Stimulated activated CD4-positive, alpha-beta T cell treated with anti-CD3 and anti-CD28 coated beads, Interleukin-12 subunit alpha, Interleukin-12 subunit beta, amount 100 ng/mL, for 4 hours (primary cell): ENCODE results near the gene UBE2L3.
A peak's percentile ranks its signal among the peaks of the same experiment; 100 is the strongest.

Experiments
- DNase-seq: peaks from one replicate; pipeline ENCODE4 v3.0.0-alpha.2; 2020

Gene UBE2L3

DNA sequence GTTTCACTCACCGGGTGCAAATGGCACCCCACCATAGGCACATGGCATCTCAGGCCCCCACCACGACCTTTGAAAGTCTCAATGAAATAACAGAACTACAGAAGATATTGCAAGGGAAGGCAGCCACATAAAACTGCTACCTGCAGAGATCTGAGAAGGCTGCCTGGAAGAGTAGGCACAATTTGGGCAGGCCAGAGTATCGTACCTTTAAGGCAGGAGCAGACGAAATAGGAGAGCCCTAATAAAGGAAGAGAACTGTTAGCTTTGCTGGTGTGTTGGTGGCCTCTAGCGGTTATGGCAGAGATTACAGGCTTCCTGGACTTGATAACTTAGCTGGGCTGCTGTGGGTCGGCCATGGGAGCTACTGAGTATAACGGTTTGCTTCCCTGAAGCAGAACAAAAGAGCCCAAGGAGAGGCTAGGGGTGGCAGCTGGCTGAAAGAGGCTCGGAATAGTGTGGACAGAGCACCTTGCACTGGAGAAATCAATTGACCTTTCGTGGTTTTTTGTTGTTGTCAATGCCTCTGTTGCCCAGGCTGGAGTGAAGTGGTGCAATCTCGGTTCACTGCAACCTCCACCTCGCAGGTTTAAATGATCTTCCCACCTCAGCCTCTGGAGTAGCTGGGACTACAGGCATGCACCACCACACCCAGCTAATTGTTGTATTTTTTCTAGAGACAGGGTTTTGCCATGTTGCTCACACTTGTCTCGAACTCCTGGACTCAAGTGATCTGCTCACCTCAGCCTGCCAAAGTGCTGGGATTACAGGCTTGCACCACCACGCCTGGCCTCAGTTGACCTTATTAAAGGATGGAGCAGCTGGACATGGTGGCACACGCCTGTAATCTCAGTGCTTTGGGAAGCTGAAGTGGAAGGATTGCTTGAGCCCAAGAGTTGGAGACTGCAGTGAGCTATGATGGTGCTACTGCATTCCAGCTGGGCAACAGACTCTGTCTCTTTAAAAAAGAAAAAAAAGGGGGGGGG, 79.4 kb downstream of the UBE2L3 start:
- peak; percentile 64 for DNase-seq

DNA sequence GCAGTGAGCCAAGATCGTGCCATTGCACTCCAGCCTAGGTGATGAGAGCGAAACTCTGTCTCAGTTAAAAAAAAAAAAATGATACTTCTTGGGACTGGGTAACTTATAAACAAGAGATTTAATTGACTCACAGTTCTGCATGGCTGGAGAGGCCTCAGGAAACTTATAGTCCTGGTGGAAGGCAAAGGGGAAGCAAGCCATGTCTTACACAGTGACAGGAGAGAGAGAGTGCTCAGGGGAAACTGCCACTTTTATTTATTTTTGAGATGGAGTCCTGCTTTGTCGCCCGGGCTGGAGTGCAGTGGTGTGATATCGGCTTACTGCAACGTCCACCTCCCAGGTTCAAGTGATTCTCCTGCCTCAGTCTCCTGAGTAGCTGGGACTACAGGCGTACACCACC, 82.8 kb downstream of the UBE2L3 start:
- DNase-seq = no peak

DNA sequence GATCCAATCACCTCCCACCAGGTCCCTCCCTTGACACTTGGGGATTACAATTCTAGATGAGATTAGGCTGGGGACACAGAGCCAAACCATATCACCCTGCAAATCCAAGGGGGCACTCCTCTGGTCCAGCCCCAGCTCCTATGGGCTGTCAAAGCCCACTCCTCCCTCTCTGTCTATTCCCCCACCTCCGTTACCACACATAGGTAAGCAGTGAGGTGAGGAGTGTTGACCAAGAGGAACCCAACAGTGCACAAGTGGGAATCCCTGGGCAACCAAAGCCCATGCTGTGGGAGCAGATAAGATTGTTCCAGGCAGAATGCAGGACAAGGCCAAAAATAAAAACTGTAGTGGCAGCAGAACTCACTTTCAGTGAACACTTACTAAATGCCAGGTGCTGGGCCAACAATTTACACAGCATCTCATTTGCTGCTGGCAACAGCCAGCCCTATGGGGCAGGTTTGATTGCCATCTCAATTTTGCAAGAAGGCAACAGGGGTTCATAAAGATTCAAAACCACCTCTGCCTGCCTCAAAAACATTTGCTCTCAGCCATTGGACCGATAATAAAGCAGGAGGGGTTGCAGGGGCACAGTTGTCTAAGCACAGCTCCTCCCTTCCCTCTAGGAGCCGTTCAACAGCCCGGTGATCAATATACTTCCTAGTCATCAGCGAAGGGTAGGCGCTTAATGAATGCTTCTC, 83.5 kb downstream of the UBE2L3 start:
- no peak for DNase-seq

DNA sequence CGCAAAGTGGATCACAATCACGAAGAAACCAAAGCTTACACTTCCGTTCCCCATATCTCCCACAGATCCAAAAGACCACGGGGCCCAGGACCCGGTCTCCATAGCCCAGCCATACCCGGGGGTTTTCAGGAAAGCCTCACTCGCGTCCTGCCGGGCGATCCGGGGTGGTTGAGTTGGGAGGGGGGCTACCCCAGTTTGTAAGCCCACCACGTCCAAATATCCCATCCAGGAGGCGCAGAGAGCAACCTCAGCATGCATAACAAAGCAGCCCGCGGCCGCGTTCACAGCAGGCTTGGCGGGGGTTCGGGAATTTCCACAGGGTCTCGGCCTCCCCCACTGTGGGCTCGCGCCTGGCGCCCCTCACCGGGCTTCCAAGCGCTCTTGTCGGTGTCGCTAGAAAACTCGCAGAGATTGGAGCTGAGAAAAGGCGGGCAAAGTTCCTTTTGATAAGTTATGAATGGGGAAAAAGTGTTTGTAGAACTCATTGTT, 84.1 kb downstream of the UBE2L3 start:
- peak; percentile 24 for DNase-seq

DNA sequence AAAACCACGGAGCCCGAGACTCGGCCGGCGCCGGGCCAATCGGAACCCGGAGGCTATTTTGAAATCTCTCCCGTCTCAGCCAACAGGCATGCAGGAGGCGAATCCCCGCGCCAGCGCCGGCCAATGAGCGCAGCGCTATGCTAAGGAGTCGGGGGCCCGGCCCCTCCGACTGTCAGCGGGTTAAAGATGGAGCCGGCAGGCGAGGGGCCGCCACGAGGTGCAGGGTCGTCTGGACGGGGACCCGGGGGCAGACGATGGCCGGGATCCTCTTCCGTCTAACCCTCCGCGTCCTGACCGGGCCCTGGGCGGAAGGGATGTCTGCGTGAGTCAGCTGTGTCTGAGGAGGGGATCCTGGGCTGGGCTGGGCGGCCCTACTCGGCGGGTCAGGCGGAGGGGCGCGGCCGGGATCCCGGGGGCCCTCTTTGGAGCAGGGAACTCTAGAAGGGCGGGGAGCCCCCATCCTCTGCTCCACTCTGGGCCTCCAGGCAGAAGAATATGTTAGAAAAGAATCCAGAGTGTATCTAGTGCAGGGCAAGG, 84.6 kb downstream of the UBE2L3 start:
- peak; percentile 82 for DNase-seq

DNA sequence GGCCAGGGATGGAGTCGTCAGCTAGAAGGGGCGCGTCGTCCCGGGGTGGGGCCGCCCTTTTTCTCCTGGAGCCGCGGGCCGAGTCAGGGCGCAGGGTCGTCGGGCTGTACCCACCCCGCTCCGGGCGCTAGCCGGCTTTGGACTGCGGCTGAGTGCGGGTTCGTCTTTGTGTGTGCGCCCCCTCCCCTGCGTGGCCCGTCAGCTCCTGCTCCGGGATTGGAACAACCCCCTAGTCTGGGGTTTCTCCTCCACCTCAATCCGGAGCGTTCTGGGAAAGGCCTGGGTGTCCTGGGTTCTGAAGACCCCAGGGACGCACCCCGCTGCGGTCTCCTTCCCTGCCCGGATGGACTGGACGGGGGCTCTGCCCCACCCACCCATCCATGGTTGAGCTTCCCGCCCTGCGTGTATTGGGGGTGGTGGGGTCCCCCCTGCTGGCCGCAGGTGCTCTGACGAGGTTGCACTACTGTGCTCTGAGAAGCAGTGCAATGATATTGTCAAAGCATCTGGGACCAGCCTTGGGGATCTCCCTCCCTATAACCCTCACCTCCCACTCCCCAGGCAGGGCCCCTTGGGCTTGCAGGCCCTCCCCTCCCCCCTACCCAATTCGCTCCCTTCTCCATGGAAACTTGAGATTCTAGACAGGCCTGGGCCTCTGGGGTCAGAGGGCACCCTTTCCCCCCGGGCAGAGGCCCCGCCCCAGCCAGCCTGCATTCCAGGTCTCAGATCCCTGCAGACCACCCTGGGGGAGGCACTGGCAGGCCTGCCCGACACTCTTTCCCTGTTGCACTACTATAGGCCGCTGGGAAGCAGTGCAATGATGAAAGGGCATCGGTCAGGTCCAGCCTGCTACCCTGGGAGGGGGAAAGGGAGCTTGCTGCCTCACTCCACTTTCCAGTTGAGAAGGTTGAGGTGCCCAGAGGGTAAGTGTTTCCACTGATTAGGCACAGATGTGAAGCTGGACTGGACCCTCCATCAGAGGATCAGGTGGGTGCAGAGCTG, 85.3 kb downstream of the UBE2L3 start:
- no peak for DNase-seq

DNA sequence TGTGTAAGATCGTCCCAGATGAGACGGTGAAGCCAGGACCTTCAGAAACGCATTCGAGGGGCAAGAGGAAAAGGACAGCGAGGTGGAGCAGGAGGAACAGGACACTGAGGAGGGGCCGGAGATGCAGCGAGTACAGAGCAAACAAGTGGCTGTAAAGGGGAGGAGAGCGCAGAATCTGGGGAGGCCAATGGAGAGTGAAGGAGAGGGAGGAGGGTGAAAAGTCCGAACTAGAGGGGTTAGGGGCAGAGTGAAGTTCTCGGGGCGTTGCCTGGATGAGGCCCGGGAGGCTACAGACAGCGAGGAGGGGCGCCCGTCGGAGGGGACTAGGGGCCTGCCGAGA, 89.5 kb downstream of the UBE2L3 start:
- DNase-seq = no peak

DNA sequence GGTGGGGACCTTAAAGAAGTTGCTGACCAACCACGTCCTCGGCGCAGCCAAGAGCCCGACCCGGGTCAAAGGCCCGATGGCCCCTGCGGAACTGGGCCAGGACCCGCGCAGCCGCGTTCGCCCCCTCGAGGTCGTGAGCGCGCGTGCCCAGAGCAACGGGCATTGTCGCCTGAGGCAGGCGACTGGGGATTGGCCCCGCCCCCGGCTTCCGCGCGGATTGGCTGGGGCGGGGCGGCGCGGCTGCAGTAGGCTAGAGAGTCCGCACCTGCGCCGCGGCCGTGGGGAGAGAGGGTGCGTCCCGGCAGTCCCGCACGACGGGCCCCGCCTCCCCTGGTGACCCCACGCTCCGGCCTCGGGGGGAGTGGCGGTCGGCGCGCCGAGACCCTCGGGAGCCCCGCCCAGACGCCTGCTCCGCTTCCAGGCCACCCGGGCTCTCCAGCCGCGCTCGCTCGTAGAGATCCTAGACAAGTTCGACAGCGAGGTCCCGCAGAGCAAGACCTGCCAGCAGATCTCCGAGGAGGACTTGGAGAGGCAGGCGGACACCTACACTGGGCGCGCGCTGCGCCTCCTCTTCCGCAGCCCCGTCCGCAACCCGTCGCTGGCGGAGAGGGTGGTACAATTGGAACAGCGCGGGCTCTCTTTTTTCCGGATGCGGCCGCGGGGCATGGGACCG, 90.0 kb downstream of the UBE2L3 start:
- peak; percentile 84 for DNase-seq

DNA sequence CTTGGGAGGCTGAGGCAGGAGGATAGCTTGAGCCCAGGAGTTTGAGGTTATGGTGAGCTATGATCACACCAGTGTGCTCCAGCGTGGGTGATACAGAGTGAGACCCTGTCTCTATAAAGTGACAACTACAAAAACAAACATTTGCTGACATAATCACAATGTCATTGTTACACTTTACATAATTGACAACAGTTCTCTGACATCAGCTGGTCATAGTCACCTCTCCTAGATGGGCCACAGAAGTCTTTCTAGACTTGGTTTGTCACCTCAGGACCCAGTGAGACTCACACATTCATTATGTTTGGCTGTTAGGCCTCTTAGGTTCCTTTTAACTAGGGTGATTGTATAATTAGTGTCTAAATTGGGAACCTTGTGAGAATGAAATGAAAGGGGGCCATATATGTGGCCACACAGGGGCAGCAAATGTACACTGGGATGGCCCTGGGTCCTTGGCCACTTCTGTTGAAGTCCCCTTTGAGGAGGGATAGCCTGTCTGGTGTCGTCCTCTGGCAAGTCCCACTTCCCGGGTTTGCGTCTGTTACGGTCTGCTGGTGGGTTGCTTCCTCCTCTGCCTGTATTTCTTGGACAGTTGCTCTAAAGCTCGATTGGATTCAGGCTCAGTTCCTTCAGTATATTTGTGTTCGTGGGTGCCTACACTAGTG, 92.5 kb downstream of the UBE2L3 start:
- no peak for DNase-seq

DNA sequence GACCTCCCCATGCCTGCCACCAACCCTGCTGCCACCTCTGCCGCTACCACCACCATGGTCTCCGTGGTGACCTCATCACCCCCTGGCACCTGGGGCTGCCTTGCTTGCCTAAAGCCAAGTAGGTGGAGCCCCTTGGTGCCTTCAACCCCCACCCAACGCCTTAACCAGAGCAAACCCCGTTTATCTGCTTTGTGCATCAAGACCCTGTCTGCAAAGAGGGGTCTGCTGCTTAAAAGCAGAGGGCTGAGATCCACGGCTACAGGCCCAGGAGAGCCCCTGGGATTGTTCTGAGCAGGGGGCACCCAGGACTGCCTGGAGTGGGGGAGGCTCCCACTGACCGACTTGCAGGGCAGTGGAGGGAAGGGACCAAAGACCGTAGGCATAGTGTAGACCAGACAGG, 93.4 kb downstream of the UBE2L3 start:
- no peak for DNase-seq

DNA sequence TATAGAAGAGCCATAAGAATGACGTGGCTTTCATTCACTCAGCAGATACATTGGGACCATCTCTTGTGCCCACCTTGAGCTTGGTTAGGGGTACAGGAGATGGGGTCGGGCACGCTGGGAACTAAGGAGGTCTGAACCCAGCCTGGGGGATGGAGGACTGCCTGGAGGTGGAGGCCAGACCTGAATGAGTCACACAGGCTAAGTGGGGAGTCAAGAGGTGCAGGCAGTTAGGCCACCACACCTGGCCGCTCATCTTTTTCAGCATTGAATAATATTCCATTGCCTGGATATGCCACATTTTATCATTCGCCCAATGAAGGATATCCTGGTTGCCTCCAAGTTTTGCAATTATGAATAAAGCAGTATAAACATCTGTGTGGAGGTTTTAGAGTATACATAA, 94.5 kb downstream of the UBE2L3 start:
- DNase-seq = no peak

DNA sequence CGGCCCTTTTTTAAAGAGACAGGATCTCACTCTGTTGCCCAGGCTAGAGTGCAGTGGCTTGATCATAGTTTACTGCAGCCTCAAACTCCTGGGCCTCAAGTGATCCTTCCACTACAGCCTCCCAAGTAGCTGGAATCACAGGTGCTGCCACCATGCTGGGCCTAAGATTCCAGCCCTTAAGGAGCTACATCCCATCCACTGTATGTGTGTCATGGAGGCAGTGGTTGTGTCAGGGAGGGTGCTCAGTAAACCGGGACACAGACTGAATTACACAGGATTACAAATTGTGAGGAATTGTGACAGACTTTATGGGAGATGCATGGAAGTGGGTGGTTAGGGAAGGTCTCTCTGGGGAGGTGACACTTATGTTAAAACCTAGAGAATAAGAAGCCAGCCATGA, 96.2 kb downstream of the UBE2L3 start:
- no peak for DNase-seq

DNA sequence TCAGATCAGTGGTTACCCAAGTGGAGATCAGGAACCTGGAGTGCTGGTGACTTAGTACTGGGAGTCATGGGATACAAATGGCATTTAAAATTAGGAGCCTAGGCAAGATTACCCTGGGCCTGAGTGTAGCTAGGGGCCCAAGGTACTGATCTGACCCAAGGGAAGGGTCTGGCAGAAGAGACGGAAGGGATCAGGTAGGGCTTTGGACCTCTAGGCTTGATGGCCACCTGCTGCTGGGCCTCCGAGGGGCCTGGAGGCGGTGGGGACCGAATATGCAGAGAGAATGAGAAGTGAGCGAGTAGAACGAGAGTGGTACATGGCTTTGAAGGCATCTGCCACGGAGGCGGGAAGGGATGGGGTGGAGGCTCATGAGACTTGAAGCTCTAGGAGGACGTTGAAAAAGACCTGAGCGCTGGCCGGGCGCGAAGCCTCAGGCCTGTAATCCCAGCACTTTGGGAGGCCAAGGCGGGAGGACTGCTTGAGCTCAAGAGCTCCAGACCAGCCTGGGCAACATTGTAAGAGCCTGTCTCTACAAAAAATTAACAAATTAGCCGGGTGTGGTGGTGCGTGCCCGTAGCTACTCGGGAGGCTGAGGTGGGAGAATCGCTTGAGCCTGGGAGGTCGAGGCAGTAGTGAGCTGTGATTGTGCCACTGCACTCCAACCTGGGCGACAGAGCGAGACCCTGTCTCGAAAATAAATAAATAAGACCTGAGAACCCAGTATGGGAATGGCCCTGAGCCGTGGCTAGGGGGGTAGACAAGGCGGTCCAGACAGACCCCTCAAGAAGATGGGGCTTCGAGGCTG, 97.7 kb downstream of the UBE2L3 start:
- no peak for DNase-seq

DNA sequence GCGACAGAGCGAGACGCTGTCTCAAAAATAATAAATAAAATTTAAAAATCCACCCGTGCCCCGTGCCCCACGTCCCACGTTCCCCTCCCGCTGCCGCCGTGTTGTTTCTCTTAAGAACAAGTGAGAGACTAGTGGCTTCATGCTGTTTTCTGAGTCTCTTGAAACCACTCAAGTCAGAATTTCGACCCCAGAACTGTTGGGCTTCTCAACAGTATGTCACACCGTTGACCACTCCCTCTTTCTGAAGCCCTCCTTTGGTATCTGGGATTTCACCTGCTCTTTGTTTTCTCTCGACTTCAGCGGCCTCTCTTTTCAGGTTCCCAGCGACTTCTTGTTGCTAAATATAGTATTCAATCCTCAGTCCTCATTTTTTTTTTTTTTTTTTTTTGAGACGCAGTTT, 99.3 kb downstream of the UBE2L3 start:
- no peak for DNase-seq

DNA sequence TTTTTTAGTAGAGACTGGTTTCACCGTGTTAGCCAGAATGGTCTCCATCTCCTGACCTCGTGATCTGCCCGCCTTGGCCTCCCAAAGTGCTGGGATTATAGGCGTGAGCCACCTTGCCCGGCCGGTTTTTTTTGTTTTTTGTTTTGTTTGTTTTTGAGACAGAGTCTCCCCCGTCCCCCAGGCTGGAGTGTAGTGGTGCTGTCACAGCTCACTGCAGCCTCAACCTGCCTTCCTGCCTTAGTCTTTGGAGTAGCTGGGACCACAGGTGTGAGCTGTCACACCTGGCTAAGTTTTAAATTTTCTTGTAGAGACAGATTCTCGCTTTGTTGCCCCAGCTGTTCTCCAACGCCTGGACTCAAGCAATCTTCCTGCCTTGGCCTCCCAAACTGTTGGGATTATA, 101.5 kb downstream of the UBE2L3 start:
- no peak for DNase-seq

DNA sequence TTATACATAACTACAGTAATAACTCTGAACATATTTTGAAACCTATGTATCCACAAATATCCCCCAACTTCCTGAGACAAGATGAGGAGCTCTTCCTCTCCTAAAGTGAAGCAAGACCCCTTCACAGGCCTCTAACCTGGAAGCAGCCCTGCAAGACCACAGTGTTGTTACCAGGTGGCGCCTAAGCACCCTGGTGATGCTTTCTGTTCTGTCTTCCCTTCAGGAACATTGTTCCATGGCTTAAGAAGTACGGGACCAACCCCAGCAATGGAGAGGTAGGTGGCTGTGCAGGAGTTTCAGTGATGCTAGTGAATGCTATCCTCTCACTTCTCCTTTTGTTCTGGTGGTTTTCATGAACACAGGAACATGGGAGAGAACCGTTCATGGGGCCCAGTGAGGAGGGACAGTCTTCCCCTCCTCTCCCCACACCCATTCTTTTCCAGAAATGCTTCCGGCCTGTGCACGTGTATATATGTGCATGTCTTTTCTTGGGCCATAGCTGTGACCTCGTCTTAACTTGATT, 104.7 kb downstream of the UBE2L3 start:
- no peak for DNase-seq
